HG03108 (cell line): Measurements from ENCODE around the gene SLX1B.
A peak's percentile ranks its signal among the peaks of the same experiment; 100 is the strongest.
"Not testable (repeated sequence)": the region's sequence is repeated elsewhere in the genome, so short reads cannot be mapped to it uniquely, and the experiment has no call there.

Experiments used
- ATAC-seq: cut with Tn5 transposase; IDR thresholded peaks from one replicate; pipeline ENCODE4 v1.9.1; 2021; ENCODE audit warnings: moderate library complexity; ENCODE audit not compliant: unreplicated experiment

The SLX1B gene

GRCh38 chr16:29454269-29454668 lies at the start of gene SLX1B, which contains the start of gene BOLA2:
TSS of gene SLX1B (plus strand) at chr16:29454533.
TSS of gene BOLA2 (minus strand) at chr16:29454351. CDS start at chr16:29454253, 98 bp downstream.
- peak; percentile 84 for ATAC-seq

GRCh38 chr16:29405249-29405648 lies 49.1 kb upstream of the SLX1B start:
- ATAC-seq, result not testable (repeated sequence)

GRCh38 chr16:29423587-29423986 lies 30.7 kb upstream of the SLX1B start:
- not testable (repeated sequence) for ATAC-seq

GRCh38 chr16:29425390-29425789 lies 28.9 kb upstream of the SLX1B start:
- ATAC-seq, result not testable (repeated sequence)

- not testable (repeated sequence) for ATAC-seq
These were observed 579 bp upstream of the SLX1B start for GRCh38 chr16:29453754-29454153.

- peak; percentile 48 for ATAC-seq
These were observed 495 bp downstream of the SLX1B start for GRCh38 chr16:29454828-29455227.

GRCh38 chr16:29457660-29458059 lies 3.3 kb downstream of the SLX1B start:
- ATAC-seq, result not testable (repeated sequence)

GRCh38 chr16:29459706-29460646 lies 5.6 kb downstream of the SLX1B start, which contains the start of gene SULT1A4:
TSS of gene SULT1A4 (plus strand) at chr16:29459913. CDS start at chr16:29461386, 1,473 bp downstream.
- ATAC-seq, result not testable (repeated sequence)

GRCh38 chr16:29460647-29461030 lies 6.3 kb downstream of the SLX1B start:
- not testable (repeated sequence) for ATAC-seq

- ATAC-seq, result not testable (repeated sequence)
These were observed 11.9 kb downstream of the SLX1B start for GRCh38 chr16:29465985-29466824.

GRCh38 chr16:29466904-29467303 lies 12.6 kb downstream of the SLX1B start:
- not testable (repeated sequence) for ATAC-seq

GRCh38 chr16:29467654-29468366 lies 13.5 kb downstream of the SLX1B start:
- ATAC-seq, result not testable (repeated sequence)

GRCh38 chr16:29469660-29470059 lies 15.3 kb downstream of the SLX1B start:
- ATAC-seq, result not testable (repeated sequence)

GRCh38 chr16:29472065-29472464 lies 17.7 kb downstream of the SLX1B start:
- ATAC-seq, result not testable (repeated sequence)

GRCh38 chr16:29482276-29482675 lies 27.9 kb downstream of the SLX1B start:
- not testable (repeated sequence) for ATAC-seq

GRCh38 chr16:29506308-29506707 lies 52.0 kb downstream of the SLX1B start, which contains the start of gene NPIPB12:
TSS of gene NPIPB12 (minus strand) at chr16:29506408.
- ATAC-seq, result not testable (repeated sequence)
